Esophagus squamous epithelium (tissue), 5 donors: ENCODE measurements around the gene RASSF5. TPM values are rescaled to one million over a fixed set of nuclear protein-coding genes. Genes with fewer than 3 reads are reported as not detected.

ENCODE experiments used
- DNase-seq: peaks from one replicate; lab custom pipeline; 2025; lab: John Stamatoyannopoulos, UW
- H3K27ac ChIP-seq, 4 donors: fragments of 200-600 bp; sonication (generic); one replicate each; pipeline ENCODE4 v1.5.1; 2016 to 2019; ENCODE audit warnings: mild to moderate bottlenecking in 1 of 4
- H3K27me3 ChIP-seq, 4 donors: fragments of 200-600 bp; sonication (generic); 1 replicate in 3 of 4; 2 replicates in 1 of 4; pipeline versions ENCODE4 v1.5.1 to v1.6.0; 2017 to 2021; ENCODE audit warnings: antibody characterized with exemption in 1 of 4
- H3K36me3 ChIP-seq, 3 donors: fragments of 200-600 bp; sonication (generic); one replicate each; pipeline ENCODE4 v1.5.1; 2016 to 2019
- H3K4me1 ChIP-seq, 3 donors: fragments of 200-600 bp; sonication (generic); one replicate each; pipeline ENCODE4 v1.5.1; 2017 to 2019
- H3K4me3 ChIP-seq, 4 donors: fragments of 200-600 bp; sonication (generic); 1 replicate in 3 of 4; 2 replicates in 1 of 4; pipeline ENCODE4 v1.5.1; 2016 to 2019; ENCODE audit warnings: mild to moderate bottlenecking in 2 of 4, moderate library complexity in 1 of 4
- H3K9me3 ChIP-seq, 3 donors: fragments of 200-600 bp; sonication (generic); one replicate each; pipeline ENCODE4 v1.5.1; 2016 to 2019
- POLR2A ChIP-seq, 4 donors: fragments of 450-650 bp; IDR thresholded peaks; one replicate each; pipeline ENCODE4 v1.6.1; 2017; ENCODE audit warnings: antibody characterized with exemption in 4 of 4, mild to moderate bottlenecking in 4 of 4, moderate library complexity in 3 of 4
- WGBS, 2 donors: methylation state at CpG; one replicate each; pipeline ENCODE4 v1.1.5; 2018; 5-methylcytosine and 5-hydroxymethylcytosine counted together
- intact Hi-C: fragments of 100-400 bp; cut with DNase I; formaldehyde crosslinking; loops from one replicate; pipeline ENCODE4 v1.15.0; 2022
- total RNA-seq, 4 donors: library from RNA; depleted of rRNA; stranded (reverse); fragments of >200 nt; gene quantifications; one replicate each; pipeline ENCODE4 v1.1.0, GENCODE V29; 2016
- TF ChIP-seq, protein P1 (sequence below), 6 experiments: fragments of 450-650 bp in 4 of 6; fragments of 200-600 bp in 2 of 6; sonication (generic) in 2 of 6; IDR thresholded peaks; one replicate each; pipeline ENCODE4 v1.5.1; 2016 to 2019; ENCODE audit warnings: antibody characterized with exemption in 6 of 6, mild to moderate bottlenecking in 4 of 6, moderate library complexity in 4 of 6
- donor health status: DM: yes; HTN: yes; CAD: no.

RASSF5 gene
- total RNA-seq, 4 donors from 2014 or later, result 29.2 to 85.3 (median 35.1) TPM

DNA sequence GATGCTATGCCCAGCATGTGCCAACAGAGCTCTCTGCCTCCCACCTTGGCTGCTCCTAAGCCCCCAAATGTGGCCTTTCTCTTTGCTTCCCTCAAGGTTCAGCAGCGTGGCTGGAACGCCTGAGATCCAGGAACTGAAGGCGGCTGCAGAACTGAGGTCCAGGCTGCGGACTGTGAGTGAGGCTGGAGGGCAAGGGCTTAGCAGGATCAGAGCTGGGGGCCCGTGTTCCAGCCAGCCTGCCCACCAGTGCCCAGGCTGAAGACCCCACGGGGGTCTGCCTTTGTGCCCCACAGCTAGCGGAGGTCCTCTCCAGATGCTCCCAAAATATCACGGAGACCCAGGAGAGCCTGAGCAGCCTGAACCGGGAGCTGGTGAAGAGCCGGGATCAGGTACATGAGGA, 22.4 kb upstream of the RASSF5 start:
- no peak overlapping the region for H3K27ac ChIP-seq
- H3K4me3 ChIP-seq, result no peak overlapping the region
- TF ChIP-seq, protein P1, sequence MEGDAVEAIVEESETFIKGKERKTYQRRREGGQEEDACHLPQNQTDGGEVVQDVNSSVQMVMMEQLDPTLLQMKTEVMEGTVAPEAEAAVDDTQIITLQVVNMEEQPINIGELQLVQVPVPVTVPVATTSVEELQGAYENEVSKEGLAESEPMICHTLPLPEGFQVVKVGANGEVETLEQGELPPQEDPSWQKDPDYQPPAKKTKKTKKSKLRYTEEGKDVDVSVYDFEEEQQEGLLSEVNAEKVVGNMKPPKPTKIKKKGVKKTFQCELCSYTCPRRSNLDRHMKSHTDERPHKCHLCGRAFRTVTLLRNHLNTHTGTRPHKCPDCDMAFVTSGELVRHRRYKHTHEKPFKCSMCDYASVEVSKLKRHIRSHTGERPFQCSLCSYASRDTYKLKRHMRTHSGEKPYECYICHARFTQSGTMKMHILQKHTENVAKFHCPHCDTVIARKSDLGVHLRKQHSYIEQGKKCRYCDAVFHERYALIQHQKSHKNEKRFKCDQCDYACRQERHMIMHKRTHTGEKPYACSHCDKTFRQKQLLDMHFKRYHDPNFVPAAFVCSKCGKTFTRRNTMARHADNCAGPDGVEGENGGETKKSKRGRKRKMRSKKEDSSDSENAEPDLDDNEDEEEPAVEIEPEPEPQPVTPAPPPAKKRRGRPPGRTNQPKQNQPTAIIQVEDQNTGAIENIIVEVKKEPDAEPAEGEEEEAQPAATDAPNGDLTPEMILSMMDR (IDR thresholded peaks at IDR 0.05), result no peak
- no peak for TF ChIP-seq POLR2A (IDR thresholded peaks at IDR 0.05)
- H3K27me3 ChIP-seq, result no peaks in the 10 kb centered on the region
- no peak for DNase-seq
- peaks cover 0 to 36% (median 14%) of the 10 kb centered on the region in 3 donors for H3K4me1 ChIP-seq
- WGBS, 2 donors, result 92 to 100% methylated on average over 2 to 6 of the region's 10 CpGs
- H3K36me3 ChIP-seq, result peaks cover 0 to 72% (median 5%) of the 10 kb centered on the region in 3 donors
- no peaks in the 10 kb centered on the region for H3K9me3 ChIP-seq
- intact Hi-C loops, result loop anchor here (10.0 kb wide), 1 partner anchor 180 kb away; no protein-coding TSS in a partner anchor

DNA sequence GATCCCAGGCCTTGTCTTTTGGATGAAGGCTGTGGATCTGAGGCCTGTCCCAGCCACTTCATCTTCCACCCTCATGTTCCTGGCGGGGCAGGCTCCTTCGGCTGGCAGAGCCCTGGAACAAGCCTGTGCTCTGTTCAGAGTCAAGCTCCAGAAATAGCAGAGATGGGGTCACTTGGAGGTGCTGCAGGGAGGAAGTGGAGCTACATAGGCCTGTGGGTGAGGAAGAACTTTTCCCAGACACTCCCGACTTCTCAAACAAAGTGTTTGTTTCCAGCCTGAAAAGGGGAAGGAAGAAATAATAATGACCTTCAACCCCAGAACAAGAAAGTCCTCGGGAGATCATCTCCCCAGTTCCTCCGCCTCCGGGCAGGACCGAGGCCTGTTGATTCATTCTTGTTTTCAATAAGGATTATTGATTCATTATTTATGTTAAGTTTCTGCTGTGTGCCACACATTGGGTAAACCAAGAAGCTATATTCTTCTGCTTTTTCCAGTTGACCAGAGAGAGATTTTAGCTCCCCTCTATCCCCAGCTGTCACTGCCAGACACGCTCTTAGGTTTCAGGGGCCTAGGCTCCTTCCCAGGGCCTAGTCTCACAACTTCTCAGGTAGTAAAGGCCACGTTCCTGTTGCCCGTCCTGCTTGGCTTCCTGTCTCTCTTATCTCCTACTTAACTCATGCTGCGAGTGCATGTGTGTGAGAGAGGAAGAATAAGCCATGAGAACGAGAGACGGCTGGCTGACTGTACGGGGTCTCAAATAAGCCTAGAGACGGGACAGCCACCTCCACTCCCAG, 20.1 kb upstream of the RASSF5 start:
- Histone ChIP-seq H3K27me3 (no peaks in the 10 kb centered on the region), H3K9me3 (no peaks in the 10 kb centered on the region), H3K27ac (no peak overlapping the region), H3K4me1 (peaks cover 3 to 28% (median 4%) of the 10 kb centered on the region in 3 donors), H3K4me3 (no peak overlapping the region), H3K36me3 (peaks cover 0 to 78% (median 6%) of the 10 kb centered on the region in 3 donors)
- DNase-seq, result no peak
- WGBS, 2 donors, result 65 to 76% methylated on average over 13 to 15 of the region's 15 CpGs
- intact Hi-C loops, result loop anchor here (10.0 kb wide), 1 partner anchor 178 kb away; no protein-coding TSS in a partner anchor
- TF ChIP-seq, protein P1 (IDR thresholded peaks at IDR 0.05), result no peak
- no peak for TF ChIP-seq POLR2A (IDR thresholded peaks at IDR 0.05)

DNA sequence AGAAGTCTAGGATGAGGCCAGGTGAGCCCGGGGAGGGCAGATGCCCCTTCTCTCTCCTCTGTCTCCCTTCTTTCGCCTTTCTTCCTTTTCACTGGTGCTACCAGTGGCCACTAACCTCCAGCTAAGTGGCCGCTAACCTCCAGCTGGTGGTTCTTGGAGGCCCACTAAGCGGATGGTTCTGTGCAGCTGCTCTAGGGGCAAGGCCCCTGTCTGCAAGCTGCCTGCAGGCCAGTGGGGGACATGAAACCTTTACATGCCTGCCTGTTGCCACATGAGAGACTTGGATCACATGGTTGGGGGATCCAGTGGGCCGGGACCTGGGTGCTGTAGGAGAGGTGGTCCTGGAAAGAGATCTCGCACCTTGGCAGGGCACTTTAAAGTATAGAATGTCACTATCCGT, 19.4 kb upstream of the RASSF5 start:
- H3K27ac ChIP-seq, result no peak overlapping the region
- no peak overlapping the region for H3K4me3 ChIP-seq
- no peaks in the 10 kb centered on the region for H3K9me3 ChIP-seq
- DNase-seq, result no peak
- H3K36me3 ChIP-seq, result peaks cover 0 to 85% (median 6%) of the 10 kb centered on the region in 3 donors
- TF ChIP-seq, protein P1 (IDR thresholded peaks at IDR 0.05), result no peak
- TF ChIP-seq POLR2A (IDR thresholded peaks at IDR 0.05), result no peak
- 84 to 88% methylated on average over 5 of the region's 7 CpGs for WGBS, 2 donors
- intact Hi-C loops, result loop anchor here (10.0 kb wide), 1 partner anchor 177 kb away; no protein-coding TSS in a partner anchor
- H3K27me3 ChIP-seq, result no peaks in the 10 kb centered on the region
- peaks cover 0 to 21% (median 4%) of the 10 kb centered on the region in 3 donors for H3K4me1 ChIP-seq

DNA sequence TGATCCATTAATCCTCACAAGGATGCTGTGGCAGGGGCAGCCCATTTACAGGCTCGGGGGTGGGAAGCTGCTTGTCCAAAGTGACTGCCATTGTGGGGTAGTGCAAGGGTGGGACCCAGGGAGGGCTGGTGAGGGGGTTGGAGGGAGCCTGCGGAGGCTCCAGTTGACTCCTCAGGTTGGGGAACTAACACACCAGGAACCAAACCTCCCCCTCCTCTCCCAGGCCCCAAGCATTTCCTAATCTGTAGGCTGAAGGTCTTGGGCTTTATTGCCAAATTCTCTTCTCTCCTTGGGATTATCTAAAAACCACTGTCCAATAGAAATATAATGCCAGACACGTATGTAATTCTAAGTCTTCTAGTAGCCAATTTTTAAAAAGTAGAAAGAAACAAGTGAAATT, 18.9 kb upstream of the RASSF5 start:
- H3K27me3 ChIP-seq, result no peaks in the 10 kb centered on the region
- TF ChIP-seq, protein P1 (IDR thresholded peaks at IDR 0.05), result no peak
- no peak for TF ChIP-seq POLR2A (IDR thresholded peaks at IDR 0.05)
- H3K9me3 ChIP-seq, result no peaks in the 10 kb centered on the region
- H3K4me3 ChIP-seq, result no peak overlapping the region
- 76 to 81% methylated on average over 1 to 3 of the region's 3 CpGs for WGBS, 2 donors
- no peak for DNase-seq
- peaks cover 0 to 17% (median 4%) of the 10 kb centered on the region in 3 donors for H3K4me1 ChIP-seq
- no peak overlapping the region for H3K27ac ChIP-seq
- intact Hi-C loops, result loop anchor here (10.0 kb wide), 1 partner anchor 176 kb away; no protein-coding TSS in a partner anchor
- peaks cover 0 to 85% (median 9%) of the 10 kb centered on the region in 3 donors for H3K36me3 ChIP-seq
